Transverse colon (tissue), 4 donors: ENCODE results near the gene CRADD.

Experiments used
- CTCF ChIP-seq, 5 experiments: fragments of 200-600 bp in 3 of 5; fragments of 450-650 bp in 2 of 5; sonication (generic) in 3 of 5; IDR thresholded peaks; 1 replicate in 2 of 5; 2 replicates in 3 of 5; pipeline ENCODE4 v1.5.1; 2016 to 2017; ENCODE audit warnings: antibody characterized with exemption in 5 of 5, inconsistent platforms in 3 of 5, mild to moderate bottlenecking in 2 of 5, moderate library complexity in 1 of 5
- EP300 ChIP-seq: sonication (generic); formaldehyde crosslinking; IDR thresholded peaks from one replicate; pipeline ENCODE4 v1.6.1; 2017; ENCODE audit warnings: antibody characterized with exemption, low read depth
- POLR2A ChIP-seq: fragments of 450-650 bp; IDR thresholded peaks from one replicate; pipeline ENCODE4 v1.6.1; 2016; ENCODE audit warnings: antibody characterized with exemption, mild to moderate bottlenecking, moderate library complexity
- POLR2AphosphoS5 ChIP-seq, 3 donors: sonication (generic); formaldehyde crosslinking; IDR thresholded peaks; one replicate each; pipeline ENCODE4 v1.6.1; 2016; ENCODE audit warnings: antibody characterized with exemption in 3 of 3

- TF ChIP-seq CTCF (IDR thresholded peaks at IDR 0.05) = no peak
- no peak for TF ChIP-seq POLR2AphosphoS5 (IDR thresholded peaks at IDR 0.05)
- no peak for TF ChIP-seq POLR2A
- TF ChIP-seq EP300 = no peak
Measured at GRCh38 chr12:93802293-93802692, 125.1 kb downstream of the CRADD start.
